Omental fat pad (tissue), 4 donors: ENCODE measurements around the gene NFIX. TPM values are rescaled to one million over a fixed set of nuclear protein-coding genes. Genes with fewer than 3 reads are reported as not detected.

ENCODE experiments used
- ATAC-seq: fragments of 150-250 bp; one replicate; pipeline ENCODE4 v1.9.1; 2016; ENCODE audit warnings: mild to moderate bottlenecking, moderate library complexity; ENCODE audit not compliant: low FRiP score
- DNase-seq: peaks from one replicate; pipeline ENCODE4 v3.0.0-alpha.2; 2019; ENCODE audit warnings: low spot score
- CTCF ChIP-seq, 3 donors: fragments of 450-650 bp; IDR thresholded peaks; one replicate each; pipeline ENCODE4 v1.5.1; 2016 to 2017; ENCODE audit warnings: antibody characterized with exemption in 3 of 3, mild to moderate bottlenecking in 3 of 3, moderate library complexity in 2 of 3
- total RNA-seq, 4 donors: library from RNA; depleted of rRNA; stranded (reverse); fragments of >200 nt; gene quantifications; one replicate each; pipeline ENCODE4 v1.1.0, GENCODE V29; 2016

The NFIX gene
- total RNA-seq, 4 donors from 2014 or later, result 39.5 to 53.1 (median 43.0) TPM

- no peak for TF ChIP-seq CTCF (IDR thresholded peaks at IDR 0.05)
- ATAC-seq (no peak), DNase-seq (no peak)
These were observed 10.0 kb downstream of the NFIX start for GRCh38 chr19:13005253-13005652.

GRCh38 chr19:13005861-13006370, 10.6 kb downstream of the NFIX start:
- ATAC-seq (no peak), DNase-seq (no peak)
- no peak for TF ChIP-seq CTCF (IDR thresholded peaks at IDR 0.05)

GRCh38 chr19:13006431-13007281, 11.4 kb downstream of the NFIX start:
- DNase-seq (no peak), ATAC-seq (no peak)
- no peak for TF ChIP-seq CTCF (IDR thresholded peaks at IDR 0.05)

DNA sequence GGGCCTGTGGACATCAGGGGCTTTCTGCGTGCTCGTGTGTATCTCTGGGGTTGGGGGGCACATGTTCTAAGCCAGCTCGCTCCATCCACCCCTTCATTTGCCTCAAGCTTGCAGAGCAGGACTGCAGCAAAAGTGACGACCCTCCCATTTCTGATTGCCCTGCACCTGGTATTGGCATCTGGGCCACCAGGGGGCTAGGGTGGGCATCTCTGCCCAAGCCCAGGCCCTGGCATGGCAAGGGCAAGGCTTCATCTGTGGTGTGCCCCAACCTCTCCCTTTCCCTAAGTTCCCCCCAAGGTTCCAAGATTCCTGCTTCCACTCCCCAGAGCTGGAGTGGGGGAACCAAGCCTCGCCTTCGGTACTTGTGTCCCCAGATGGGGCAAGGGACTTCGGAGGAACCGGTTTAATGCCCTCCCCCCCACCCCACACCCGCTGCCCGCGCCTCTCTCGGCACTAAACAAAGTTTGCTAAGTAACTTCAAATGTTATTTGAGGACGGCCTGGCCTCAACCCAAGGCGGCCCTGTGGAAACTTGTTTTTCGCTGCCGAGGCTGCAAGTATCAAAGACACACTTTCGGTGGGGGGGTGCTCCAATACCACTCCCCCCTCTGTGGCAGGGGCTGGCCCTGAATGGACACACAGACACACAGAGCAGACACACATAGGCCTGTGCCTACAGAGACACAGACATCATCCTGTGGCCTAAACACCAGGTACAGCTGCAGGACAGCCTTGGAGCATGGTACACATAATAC, 12.2 kb downstream of the NFIX start:
- DNase-seq (no peak), ATAC-seq (no peak)
- TF ChIP-seq CTCF (IDR thresholded peaks at IDR 0.05), result no peak

GRCh38 chr19:13008926-13009787, 13.9 kb downstream of the NFIX start:
- ATAC-seq (no peak), DNase-seq (no peak)
- no peak for TF ChIP-seq CTCF (IDR thresholded peaks at IDR 0.05)

GRCh38 chr19:13010038-13010991, 15.0 kb downstream of the NFIX start:
- no peak for DNase-seq
- TF ChIP-seq CTCF (IDR thresholded peaks at IDR 0.05), result no peak
- no peak for ATAC-seq
